NK-92 (cell line): ENCODE results near the gene KRT2.

Source experiments
- DNase-seq: peaks from one replicate; lab custom pipeline; 2025; ENCODE audit not compliant: unreplicated experiment; lab: John Stamatoyannopoulos, UW

KRT2 gene

DNA sequence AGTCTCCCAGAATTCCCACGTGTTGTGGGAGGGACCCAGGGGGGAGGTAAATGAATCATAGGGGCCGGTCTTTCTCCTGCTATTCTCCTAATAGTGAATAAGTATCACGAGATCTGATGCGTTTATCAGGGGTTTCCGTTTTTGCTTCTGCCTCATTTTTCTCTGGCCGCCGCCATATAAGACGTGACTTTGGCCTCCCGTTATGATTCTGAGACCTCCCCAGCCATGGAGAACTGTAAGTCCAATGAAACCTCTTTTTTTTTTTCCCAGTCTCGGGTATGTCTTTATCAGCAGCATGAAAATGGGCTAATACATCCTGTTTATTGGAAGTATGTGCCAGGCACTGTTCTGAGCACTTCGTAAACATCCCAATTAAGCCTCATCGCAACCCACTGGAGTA is 51.5 kb downstream of the KRT2 start:
- DNase-seq: no peak

DNA sequence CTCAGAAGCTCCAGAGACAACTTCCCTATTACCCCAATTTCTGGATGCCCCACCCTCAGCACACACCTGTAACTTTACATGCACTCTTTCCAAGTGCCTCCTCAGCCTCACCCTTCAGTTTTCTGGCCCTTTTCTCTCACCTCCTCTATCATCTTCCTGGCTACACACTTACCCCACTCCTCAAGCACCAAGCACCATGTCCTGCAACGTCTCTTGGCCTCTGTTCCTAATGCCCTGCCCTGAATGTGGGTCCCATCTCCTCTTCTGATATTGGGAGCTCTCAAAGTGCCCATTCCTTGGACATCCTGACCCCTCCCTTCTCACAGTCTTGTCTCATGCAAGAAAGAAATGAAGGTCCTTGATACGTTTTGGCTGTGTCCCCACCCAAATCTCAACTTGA is 51.9 kb downstream of the KRT2 start:
- no peak for DNase-seq

DNA sequence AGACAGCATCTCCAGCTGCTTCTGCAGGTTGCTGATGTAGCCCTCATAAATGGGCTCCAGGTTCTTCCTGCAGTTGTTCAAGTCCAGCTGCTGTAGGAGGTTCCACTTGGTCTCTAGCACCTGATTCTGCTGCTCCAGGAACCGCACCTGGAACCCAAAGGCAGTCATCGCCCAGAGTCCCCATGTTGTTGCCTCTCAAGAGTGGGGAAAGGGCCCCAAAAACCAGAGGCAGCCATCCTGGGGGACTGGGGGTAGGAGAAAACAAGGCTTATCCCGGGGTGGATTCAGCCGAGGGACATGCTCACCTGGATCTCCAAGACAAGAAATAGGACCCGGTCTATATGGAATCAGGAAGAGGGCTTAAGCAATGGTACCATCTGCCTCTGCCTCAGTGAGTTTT is 53.0 kb downstream of the KRT2 start:
- DNase-seq: no peak
